HAP-1 (cell line): Measurements from ENCODE around the gene FHL3.

Experiments used
- DNase-seq, 2 experiments: peaks; one replicate each; pipeline ENCODE4 v3.0.0-alpha.2; 2016 to 2020; ENCODE audit warnings: low spot score in 2 of 2
- H3K27me3 ChIP-seq: fragments of 250-450 bp; sonication (Bioruptor Pico); 2 replicates; pipeline ENCODE4 v1.5.1; 2020; ENCODE audit warnings: low read depth, mild to moderate bottlenecking, moderate library complexity
- H3K36me3 ChIP-seq: fragments of 250-450 bp; sonication (Bioruptor Pico); replicated peaks from 2 replicates; pipeline ENCODE4 v1.5.1; 2020; ENCODE audit warnings: mild to moderate bottlenecking
- H3K4me1 ChIP-seq: fragments of 250-450 bp; sonication (Bioruptor Pico); 2 replicates; pipeline ENCODE4 v1.5.1; 2020; ENCODE audit warnings: mild to moderate bottlenecking
- H3K4me3 ChIP-seq: fragments of 250-450 bp; sonication (Bioruptor Pico); 2 replicates; pipeline ENCODE4 v1.5.1; 2020; ENCODE audit warnings: mild to moderate bottlenecking, moderate library complexity
- H3K9me3 ChIP-seq: fragments of 250-450 bp; sonication (Bioruptor Pico); 2 replicates; pipeline ENCODE4 v1.5.1; 2020; ENCODE audit warnings: mild to moderate bottlenecking, moderate library complexity
- in situ Hi-C: fragments of 300-500 bp; cut with MboI; formaldehyde crosslinking; loops from 3 replicates; pipeline ENCODE4 v1.14.3; 2020; ENCODE audit warnings: low sequenced_read_pairs, inconsistent platforms, mixed read lengths

The FHL3 gene

GRCh38 chr1:37948166-37948565, 57.1 kb downstream of the FHL3 start:
- Histone ChIP-seq H3K4me1 (peaks cover 5% of the 10 kb centered on the region), H3K27me3 (no peaks in the 10 kb centered on the region), H3K9me3 (no peaks in the 10 kb centered on the region), H3K36me3 (no peaks in the 10 kb centered on the region), H3K4me3 (no peak overlapping the region)
- no peak for DNase-seq
- in situ Hi-C loops: no loop called here

GRCh38 chr1:37947364-37947763, 58.0 kb downstream of the FHL3 start:
- Histone ChIP-seq H3K4me1 (peaks cover 5% of the 10 kb centered on the region), H3K4me3 (peak overlapping the region; percentile 58), H3K9me3 (no peaks in the 10 kb centered on the region), H3K27me3 (no peaks in the 10 kb centered on the region), H3K36me3 (no peaks in the 10 kb centered on the region)
- in situ Hi-C loops: no loop called here
- DNase-seq: no peak
